ENCODE results near the gene AREL1.

- TF ChIP-seq POLR2A (IDR thresholded peaks at IDR 0.05): no peak
- TF ChIP-seq, protein P1, sequence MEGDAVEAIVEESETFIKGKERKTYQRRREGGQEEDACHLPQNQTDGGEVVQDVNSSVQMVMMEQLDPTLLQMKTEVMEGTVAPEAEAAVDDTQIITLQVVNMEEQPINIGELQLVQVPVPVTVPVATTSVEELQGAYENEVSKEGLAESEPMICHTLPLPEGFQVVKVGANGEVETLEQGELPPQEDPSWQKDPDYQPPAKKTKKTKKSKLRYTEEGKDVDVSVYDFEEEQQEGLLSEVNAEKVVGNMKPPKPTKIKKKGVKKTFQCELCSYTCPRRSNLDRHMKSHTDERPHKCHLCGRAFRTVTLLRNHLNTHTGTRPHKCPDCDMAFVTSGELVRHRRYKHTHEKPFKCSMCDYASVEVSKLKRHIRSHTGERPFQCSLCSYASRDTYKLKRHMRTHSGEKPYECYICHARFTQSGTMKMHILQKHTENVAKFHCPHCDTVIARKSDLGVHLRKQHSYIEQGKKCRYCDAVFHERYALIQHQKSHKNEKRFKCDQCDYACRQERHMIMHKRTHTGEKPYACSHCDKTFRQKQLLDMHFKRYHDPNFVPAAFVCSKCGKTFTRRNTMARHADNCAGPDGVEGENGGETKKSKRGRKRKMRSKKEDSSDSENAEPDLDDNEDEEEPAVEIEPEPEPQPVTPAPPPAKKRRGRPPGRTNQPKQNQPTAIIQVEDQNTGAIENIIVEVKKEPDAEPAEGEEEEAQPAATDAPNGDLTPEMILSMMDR (IDR thresholded peaks at IDR 0.05): no peak
Observed at GRCh38 chr14:74649167-74649566, 63.7 kb downstream of the AREL1 start.

Data from prostate gland (tissue), 2 donors.